PC-9 (cell line): ENCODE measurements around the gene CPED1. TPM values are rescaled to one million over a fixed set of nuclear protein-coding genes. Genes with fewer than 3 reads are reported as not detected.
A peak's percentile ranks its signal among the peaks of the same experiment; 100 is the strongest.

ENCODE experiments used
- BruUV-seq: library from RNA; stranded (reverse); fragments of 400-500 nt; replicated peaks from 2 replicates; lab custom pipeline; 2021; lab: Mats Ljungman, UMichigan
- CTCF ChIA-PET: fragments of 300-600 bp; sonication (Branson Sonifier 250); formaldehyde crosslinking; loops from one replicate; lab custom pipeline; 2022; ENCODE audit warnings: antibody characterized with exemption; lab: Charles Lee
- POLR2A ChIA-PET: fragments of 300-600 bp; sonication (Branson Sonifier 250); formaldehyde crosslinking; loops from one replicate; lab custom pipeline; 2022; ENCODE audit warnings: antibody characterized with exemption; ENCODE audit not compliant: unreplicated experiment; lab: Charles Lee
- DNase-seq, 2 experiments: peaks; one replicate each; pipeline versions ENCODE4 v3.0.0 to v3.0.0-alpha.2; 2015 to 2022; ENCODE audit warnings: mixed read lengths in 1 of 2
- H2AFZ ChIP-seq: fragments of 200-600 bp; sonication (generic); 2 replicates; pipeline ENCODE4 v1.8.1; 2017; ENCODE audit warnings: antibody characterized with exemption
- H3F3A ChIP-seq: fragments of 200-600 bp; sonication (generic); 2 replicates; pipeline ENCODE4 v1.8.1; 2017; ENCODE audit warnings: antibody characterized with exemption, mild to moderate bottlenecking, low read depth; ENCODE audit not compliant: insufficient read depth
- H3K27ac ChIP-seq: fragments of 200-600 bp; sonication (generic); 2 replicates; pipeline ENCODE4 v1.6.1; 2016; ENCODE audit warnings: mixed run types
- H3K27me3 ChIP-seq: fragments of 200-600 bp; sonication (generic); 2 replicates; pipeline ENCODE4 v1.6.1; 2016; ENCODE audit warnings: low read depth, mixed run types; ENCODE audit not compliant: insufficient read depth
- H3K36me3 ChIP-seq: fragments of 200-600 bp; sonication (generic); 2 replicates; pipeline ENCODE4 v1.6.1; 2016; ENCODE audit warnings: low read depth, mixed run types
- H3K4me1 ChIP-seq: fragments of 200-600 bp; sonication (generic); replicated peaks from 2 replicates; pipeline ENCODE4 v1.6.1; 2016; ENCODE audit warnings: mixed run types; ENCODE audit not compliant: insufficient read depth
- H3K4me2 ChIP-seq: fragments of 200-600 bp; sonication (generic); 2 replicates; pipeline ENCODE4 v1.6.1; 2017; ENCODE audit warnings: mixed run types
- H3K4me3 ChIP-seq: fragments of 200-600 bp; sonication (generic); 2 replicates; pipeline ENCODE4 v1.6.1; 2016; ENCODE audit warnings: mixed run types
- H3K79me2 ChIP-seq: fragments of 200-600 bp; sonication (generic); 2 replicates; pipeline ENCODE4 v1.6.1; 2017; ENCODE audit warnings: low read depth, mixed run types
- H3K9me2 ChIP-seq: fragments of 200-600 bp; sonication (generic); 2 replicates; pipeline ENCODE4 v1.8.1; 2017; ENCODE audit warnings: mild to moderate bottlenecking; ENCODE audit not compliant: insufficient read depth
- H3K9me3 ChIP-seq: fragments of 200-600 bp; sonication (generic); 2 replicates; pipeline ENCODE4 v1.8.1; 2016; ENCODE audit warnings: low read depth; ENCODE audit not compliant: insufficient read depth
- H4K20me1 ChIP-seq: fragments of 200-600 bp; sonication (generic); 2 replicates; pipeline ENCODE4 v1.8.1; 2017; ENCODE audit not compliant: insufficient read depth
- EZH2 ChIP-seq: fragments of 200-600 bp; sonication (generic); IDR thresholded peaks from 2 replicates; pipeline ENCODE4 v1.8.0; 2017; ENCODE audit warnings: antibody characterized with exemption, low read depth
- intact Hi-C: fragments of 100-400 bp; cut with micrococcal nuclease; formaldehyde crosslinking; loops from one replicate; pipeline ENCODE4 v1.10.0; 2022; ENCODE audit not compliant: unreplicated experiment
- total RNA-seq: library from RNA; stranded (reverse); gene quantifications from 2 replicates; pipeline ENCODE4 v1.2.3, GENCODE V29; 2021
- TF ChIP-seq, protein P1 (sequence below): fragments of 200-600 bp; sonication (generic); conservative IDR thresholded peaks from 2 replicates; pipeline ENCODE4 v1.6.1; 2017; ENCODE audit warnings: mixed run types, antibody characterized with exemption, mild to moderate bottlenecking, moderate library complexity

CPED1 gene
- total RNA-seq, 1 experiment from 2014 or later: 2.4 TPM

DNA sequence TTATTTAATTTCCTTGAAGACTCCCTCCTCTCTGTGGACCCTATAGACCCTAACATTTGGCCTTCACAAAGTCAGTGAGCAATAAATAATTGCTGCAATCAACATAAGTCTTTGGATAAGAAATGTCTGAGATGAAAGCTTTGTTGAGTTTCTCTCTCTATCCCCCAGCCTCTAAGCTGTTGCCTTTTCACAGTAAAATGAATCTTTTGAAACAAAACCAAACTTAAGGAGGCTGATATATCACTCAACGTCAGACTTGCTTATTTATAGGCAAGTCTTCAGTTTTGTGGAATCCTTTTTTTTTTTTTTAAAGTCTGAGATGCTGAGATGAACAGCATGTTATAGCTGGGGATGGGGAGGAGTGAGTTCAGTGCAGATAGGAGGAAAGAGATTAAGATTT, 10.0 kb downstream of the CPED1 start:
- no TSS peak for BruUV-seq
- Histone ChIP-seq H3K4me2 (no peak overlapping the region), H3K9me3 (no peaks in the 10 kb centered on the region; the same call in 1 of the 2 replicates), H4K20me1 (no peaks in the 10 kb centered on the region), H2AFZ (no peak overlapping the region), H3K4me1 (0 out of 2 replicates have a peak, but pooled peaks cover 9% of the 10 kb centered on the region), H3K27ac (no peak overlapping the region), H3K4me3 (no peak overlapping the region), H3K9me2 (no peaks in the 10 kb centered on the region), H3K79me2 (no peaks in the 10 kb centered on the region), H3K36me3 (no peaks in the 10 kb centered on the region), H3K27me3 (no peaks in the 10 kb centered on the region), H3F3A (peaks cover 4% of the 10 kb centered on the region; the same call in 1 of the 2 replicates)
- no peak for DNase-seq
- CTCF ChIA-PET: interaction anchor here (0.6 to 0.7 kb wide), 2 partner anchors 10 to 240 kb away, joined by 3 to 5 read pairs; partner anchors contain the start of gene CPED1
- POLR2A ChIA-PET: no interaction called here
- TF ChIP-seq, protein P1, sequence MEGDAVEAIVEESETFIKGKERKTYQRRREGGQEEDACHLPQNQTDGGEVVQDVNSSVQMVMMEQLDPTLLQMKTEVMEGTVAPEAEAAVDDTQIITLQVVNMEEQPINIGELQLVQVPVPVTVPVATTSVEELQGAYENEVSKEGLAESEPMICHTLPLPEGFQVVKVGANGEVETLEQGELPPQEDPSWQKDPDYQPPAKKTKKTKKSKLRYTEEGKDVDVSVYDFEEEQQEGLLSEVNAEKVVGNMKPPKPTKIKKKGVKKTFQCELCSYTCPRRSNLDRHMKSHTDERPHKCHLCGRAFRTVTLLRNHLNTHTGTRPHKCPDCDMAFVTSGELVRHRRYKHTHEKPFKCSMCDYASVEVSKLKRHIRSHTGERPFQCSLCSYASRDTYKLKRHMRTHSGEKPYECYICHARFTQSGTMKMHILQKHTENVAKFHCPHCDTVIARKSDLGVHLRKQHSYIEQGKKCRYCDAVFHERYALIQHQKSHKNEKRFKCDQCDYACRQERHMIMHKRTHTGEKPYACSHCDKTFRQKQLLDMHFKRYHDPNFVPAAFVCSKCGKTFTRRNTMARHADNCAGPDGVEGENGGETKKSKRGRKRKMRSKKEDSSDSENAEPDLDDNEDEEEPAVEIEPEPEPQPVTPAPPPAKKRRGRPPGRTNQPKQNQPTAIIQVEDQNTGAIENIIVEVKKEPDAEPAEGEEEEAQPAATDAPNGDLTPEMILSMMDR: no peak
- TF ChIP-seq EZH2: no peak
- intact Hi-C loops: no loop called here

DNA sequence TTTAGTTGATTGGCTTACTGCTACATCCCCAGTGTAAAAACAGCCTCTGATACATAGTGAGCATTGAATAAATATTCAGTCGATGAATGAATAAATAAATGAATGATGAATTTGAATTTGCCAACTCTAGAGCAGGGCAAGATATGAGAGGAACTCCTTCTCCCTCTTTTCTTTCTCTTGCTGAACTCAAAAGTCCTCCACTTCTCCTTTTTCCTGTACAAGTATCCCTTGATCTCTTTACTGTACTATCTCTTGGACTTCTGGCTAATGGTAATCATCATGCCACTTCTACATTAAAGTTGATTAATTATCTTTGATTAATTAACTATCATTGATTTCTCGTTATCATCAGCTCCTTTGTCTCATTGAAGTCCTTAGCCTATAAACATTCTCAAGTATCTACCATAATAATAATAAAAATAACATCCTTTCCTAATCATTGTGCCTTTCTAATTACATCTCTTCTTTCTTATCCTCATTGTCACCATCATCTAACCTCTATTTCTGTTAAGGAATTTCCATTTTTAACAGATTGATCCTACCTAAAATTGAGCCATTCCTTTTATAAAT, 10.6 kb downstream of the CPED1 start:
- Histone ChIP-seq H2AFZ (no peak overlapping the region), H3K4me2 (no peak overlapping the region), H3K4me3 (no peak overlapping the region), H3K27me3 (no peaks in the 10 kb centered on the region), H3K27ac (no peak overlapping the region), H4K20me1 (no peaks in the 10 kb centered on the region), H3K4me1 (0 out of 2 replicates have a peak, but pooled peaks cover 9% of the 10 kb centered on the region), H3K9me3 (no peaks in the 10 kb centered on the region; the same call in 1 of the 2 replicates), H3F3A (peaks cover 4% of the 10 kb centered on the region; the same call in 1 of the 2 replicates), H3K79me2 (no peaks in the 10 kb centered on the region), H3K36me3 (no peaks in the 10 kb centered on the region), H3K9me2 (no peaks in the 10 kb centered on the region)
- BruUV-seq: no TSS peak
- intact Hi-C loops: no loop called here
- DNase-seq: no peak
- ChIA-PET POLR2A (no interaction called here), CTCF (interaction anchor here (0.7 kb wide), 1 partner anchor 241 kb away, joined by 5 read pairs; no protein-coding TSS in a partner anchor)
- TF ChIP-seq, protein P1: no peak
- TF ChIP-seq EZH2: no peak

DNA sequence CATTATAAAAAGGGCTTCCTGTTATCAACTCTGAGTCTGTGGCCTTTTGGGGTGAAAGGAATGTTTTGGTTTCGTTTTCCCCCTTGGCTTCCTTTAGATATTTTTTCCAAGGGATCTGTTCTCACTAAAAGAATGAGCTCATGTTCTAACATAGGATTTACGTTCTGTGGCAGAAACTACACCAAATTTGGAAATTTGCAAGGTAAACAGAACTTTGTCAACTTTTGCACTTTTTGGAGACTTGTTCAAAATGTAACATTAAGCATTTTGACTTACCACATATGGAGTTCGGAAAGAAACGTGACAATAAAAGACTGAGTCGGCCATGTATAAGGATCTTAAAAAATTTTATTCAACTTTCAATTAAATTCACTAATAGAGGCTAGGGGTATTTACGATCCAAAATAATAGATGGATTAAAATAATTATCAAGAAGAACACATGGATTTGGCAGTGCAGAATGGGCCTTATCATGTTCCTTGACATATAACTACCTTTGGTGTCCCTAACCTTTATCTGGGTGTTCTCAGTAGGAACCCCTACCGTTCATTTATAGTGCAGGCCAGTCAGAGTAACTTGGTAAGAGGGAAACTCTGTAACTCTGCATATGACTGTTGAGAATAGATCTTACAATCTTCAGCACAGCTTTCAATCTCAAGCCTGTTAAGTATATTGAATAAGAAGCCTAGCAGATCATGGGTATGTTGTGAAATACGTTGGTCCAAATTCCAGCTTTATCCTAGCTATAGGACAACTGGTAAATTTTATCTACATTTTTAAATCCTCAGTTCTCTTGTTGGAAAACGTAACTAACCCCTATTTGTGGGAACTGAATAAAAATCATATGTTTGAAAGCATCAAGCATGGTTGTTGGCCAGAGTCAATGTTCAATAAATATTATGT, 11.8 kb downstream of the CPED1 start:
- H3K9me3 ChIP-seq: no peaks in the 10 kb centered on the region; the same call in 1 of the 2 replicates
- TF ChIP-seq, protein P1: no peak
- no peak for TF ChIP-seq EZH2
- H2AFZ ChIP-seq: peak overlapping the region; percentile 29; the same call in 1 of the 2 replicates
- no peak for DNase-seq
- H3K4me2 ChIP-seq: peak overlapping the region; percentile 23; the same call in 1 of the 2 replicates
- BruUV-seq: no TSS peak
- H4K20me1 ChIP-seq: no peaks in the 10 kb centered on the region
- H3K27ac ChIP-seq: no peak overlapping the region
- H3K4me3 ChIP-seq: no peak overlapping the region
- peaks cover 4% of the 10 kb centered on the region; the same call in 1 of the 2 replicates for H3F3A ChIP-seq
- no peaks in the 10 kb centered on the region for H3K27me3 ChIP-seq
- H3K9me2 ChIP-seq: no peaks in the 10 kb centered on the region
- no peaks in the 10 kb centered on the region for H3K79me2 ChIP-seq
- intact Hi-C loops: no loop called here
- 0 out of 2 replicates have a peak, but pooled peaks cover 9% of the 10 kb centered on the region for H3K4me1 ChIP-seq
- CTCF ChIA-PET: no interaction called here
- no peaks in the 10 kb centered on the region for H3K36me3 ChIP-seq
- POLR2A ChIA-PET: interaction anchor here (0.5 to 0.6 kb wide), 3 partner anchors 8 to 695 kb away, joined by 3 to 4 read pairs (median 4); no protein-coding TSS in a partner anchor
